Measurements from ENCODE around the gene FNDC11.

The FNDC11 gene

DNA sequence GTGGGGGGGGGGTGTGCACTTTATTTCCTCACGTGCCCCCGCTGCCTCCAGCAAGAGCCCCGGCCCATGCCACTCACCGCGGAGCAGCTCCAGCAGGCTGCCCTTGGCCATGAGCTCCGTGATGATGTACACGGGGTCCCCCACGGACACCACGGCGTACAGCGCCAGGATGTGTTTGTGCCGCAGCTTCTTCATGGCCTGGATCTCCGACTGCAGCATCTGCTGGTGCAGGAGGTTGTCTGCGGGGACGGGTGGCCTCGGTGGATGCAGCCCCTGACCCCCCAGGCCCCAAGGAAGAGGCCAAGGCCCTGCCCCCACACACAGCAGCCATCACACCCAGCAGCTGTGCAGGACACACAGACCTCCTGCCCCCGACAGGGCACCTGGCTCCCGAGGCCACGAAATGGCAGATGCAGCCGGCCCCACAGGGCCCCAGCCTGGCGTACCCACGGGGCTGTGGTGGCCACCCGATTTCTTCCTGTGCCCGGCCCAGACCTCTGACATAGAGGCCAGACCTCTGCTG lies 21.4 kb upstream of the FNDC11 start:
- Histone ChIP-seq H3K9me3 (no peaks in the 10 kb centered on the region), H3K36me3 (no peaks in the 10 kb centered on the region), H3K4me3 (ENCODE audit: low read depth in 1 of 2, low read length in 1 of 2) (no peak overlapping the region), H3K27ac (no peak overlapping the region), H3K27me3 (peaks cover 44% of the 10 kb centered on the region), H3K4me1 (ENCODE audit: control insufficient read depth in 1 of 2, insufficient read depth in 1 of 2, low read depth in 1 of 2, low read length in 1 of 2) (peaks cover 8 to 13% of the 10 kb centered on the region in 2 experiments)
- TF ChIP-seq, protein P1, sequence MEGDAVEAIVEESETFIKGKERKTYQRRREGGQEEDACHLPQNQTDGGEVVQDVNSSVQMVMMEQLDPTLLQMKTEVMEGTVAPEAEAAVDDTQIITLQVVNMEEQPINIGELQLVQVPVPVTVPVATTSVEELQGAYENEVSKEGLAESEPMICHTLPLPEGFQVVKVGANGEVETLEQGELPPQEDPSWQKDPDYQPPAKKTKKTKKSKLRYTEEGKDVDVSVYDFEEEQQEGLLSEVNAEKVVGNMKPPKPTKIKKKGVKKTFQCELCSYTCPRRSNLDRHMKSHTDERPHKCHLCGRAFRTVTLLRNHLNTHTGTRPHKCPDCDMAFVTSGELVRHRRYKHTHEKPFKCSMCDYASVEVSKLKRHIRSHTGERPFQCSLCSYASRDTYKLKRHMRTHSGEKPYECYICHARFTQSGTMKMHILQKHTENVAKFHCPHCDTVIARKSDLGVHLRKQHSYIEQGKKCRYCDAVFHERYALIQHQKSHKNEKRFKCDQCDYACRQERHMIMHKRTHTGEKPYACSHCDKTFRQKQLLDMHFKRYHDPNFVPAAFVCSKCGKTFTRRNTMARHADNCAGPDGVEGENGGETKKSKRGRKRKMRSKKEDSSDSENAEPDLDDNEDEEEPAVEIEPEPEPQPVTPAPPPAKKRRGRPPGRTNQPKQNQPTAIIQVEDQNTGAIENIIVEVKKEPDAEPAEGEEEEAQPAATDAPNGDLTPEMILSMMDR (IDR thresholded peaks at IDR 0.05): no peak

DNA sequence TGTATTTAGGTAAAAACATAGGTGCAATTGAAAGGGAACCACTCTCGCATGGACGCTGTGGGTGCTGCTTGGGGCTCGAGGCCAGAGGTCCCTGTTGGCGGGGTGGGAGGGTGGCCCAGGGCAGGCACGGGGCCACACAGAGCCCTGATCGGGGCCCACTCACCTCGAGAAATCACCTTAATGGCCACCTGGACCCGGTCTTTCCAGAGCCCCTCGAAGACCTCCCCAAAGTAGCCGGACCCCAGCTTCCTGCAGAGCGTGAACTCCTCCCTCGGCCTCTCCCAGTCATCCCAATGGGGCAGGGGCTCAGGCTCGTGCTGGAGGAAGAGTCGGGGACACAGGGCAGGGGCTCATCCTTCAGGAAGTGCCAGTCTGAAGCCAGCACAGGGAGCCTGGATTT lies 20.6 kb upstream of the FNDC11 start:
- TF ChIP-seq, protein P1 (IDR thresholded peaks at IDR 0.05): no peak
- H3K4me1 ChIP-seq (ENCODE audit: control insufficient read depth in 1 of 2, insufficient read depth in 1 of 2, low read depth in 1 of 2, low read length in 1 of 2): peaks cover 16 to 21% of the 10 kb centered on the region in 2 experiments
- no peak overlapping the region for H3K27ac ChIP-seq

DNA sequence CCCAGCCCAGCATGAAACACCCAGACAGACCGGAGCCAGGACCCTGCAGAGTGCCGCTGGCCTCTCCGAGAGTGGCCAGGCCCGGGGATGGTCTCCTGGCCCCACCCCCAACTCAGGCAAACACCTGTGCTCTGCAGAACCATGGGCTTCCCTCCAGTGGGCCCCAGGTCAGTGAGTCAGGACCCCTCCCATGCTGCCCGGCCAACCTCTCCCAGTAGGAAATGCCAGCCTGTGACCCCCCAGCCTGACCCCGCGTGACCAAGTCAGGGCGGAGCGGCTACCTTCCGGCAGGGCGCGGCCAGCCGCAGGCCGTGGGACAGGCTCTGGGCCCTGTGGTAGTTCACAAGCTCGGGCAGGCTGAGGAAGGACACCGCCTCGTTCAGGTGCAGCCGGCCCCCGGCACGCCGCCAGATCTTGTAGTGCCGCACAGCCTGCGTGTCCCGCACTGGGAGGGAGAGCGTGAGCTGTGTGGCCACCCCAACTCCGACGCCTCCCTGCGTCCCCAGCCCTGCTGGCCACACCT lies 20.0 kb upstream of the FNDC11 start:
- H3K27me3 ChIP-seq: peaks cover 39% of the 10 kb centered on the region
- H3K36me3 ChIP-seq: no peaks in the 10 kb centered on the region
- peaks cover 17 to 26% of the 10 kb centered on the region in 2 experiments for H3K4me1 ChIP-seq (ENCODE audit: control insufficient read depth in 1 of 2, insufficient read depth in 1 of 2, low read depth in 1 of 2, low read length in 1 of 2)
- no peak overlapping the region for H3K27ac ChIP-seq
- TF ChIP-seq, protein P1 (IDR thresholded peaks at IDR 0.05): no peak
- no peak overlapping the region for H3K4me3 ChIP-seq (ENCODE audit: low read depth in 1 of 2, low read length in 1 of 2)
- H3K9me3 ChIP-seq: no peaks in the 10 kb centered on the region

More for the DNA sequence above, 20.6 kb upstream of the FNDC11 start:
- peaks cover 39% of the 10 kb centered on the region for H3K27me3 ChIP-seq
- no peaks in the 10 kb centered on the region for H3K36me3 ChIP-seq
- H3K4me3 ChIP-seq (ENCODE audit: low read depth in 1 of 2, low read length in 1 of 2): no peak overlapping the region
- no peaks in the 10 kb centered on the region for H3K9me3 ChIP-seq

DNA sequence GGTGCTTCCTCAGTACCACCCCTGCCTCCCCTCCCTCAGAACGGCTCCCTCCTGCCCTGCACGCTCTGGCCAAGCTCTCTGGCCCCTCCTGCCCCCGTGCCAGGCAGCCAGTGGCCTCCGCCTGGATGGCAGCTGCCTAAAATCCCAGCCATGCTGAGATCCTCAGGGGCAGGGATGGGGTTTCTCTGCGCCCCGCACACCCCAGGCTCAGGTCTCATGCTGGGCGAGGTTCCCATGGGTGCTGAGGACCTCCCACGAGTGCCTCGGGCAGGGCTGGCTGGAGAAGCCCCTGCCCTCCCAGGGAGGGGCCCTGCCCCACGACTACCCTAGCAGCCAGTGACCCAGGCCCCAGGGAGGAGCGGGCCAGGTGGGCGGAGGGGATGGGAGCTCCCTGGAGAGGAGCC lies 19.5 kb upstream of the FNDC11 start:
- Histone ChIP-seq H3K36me3 (no peaks in the 10 kb centered on the region), H3K4me1 (ENCODE audit: control insufficient read depth in 1 of 2, insufficient read depth in 1 of 2, low read depth in 1 of 2, low read length in 1 of 2) (peaks cover 17 to 26% of the 10 kb centered on the region in 2 experiments), H3K27ac (no peak overlapping the region), H3K9me3 (no peaks in the 10 kb centered on the region), H3K27me3 (peaks cover 40% of the 10 kb centered on the region), H3K4me3 (ENCODE audit: low read depth in 1 of 2, low read length in 1 of 2) (no peak overlapping the region)
- TF ChIP-seq, protein P1 (IDR thresholded peaks at IDR 0.05): no peak

DNA sequence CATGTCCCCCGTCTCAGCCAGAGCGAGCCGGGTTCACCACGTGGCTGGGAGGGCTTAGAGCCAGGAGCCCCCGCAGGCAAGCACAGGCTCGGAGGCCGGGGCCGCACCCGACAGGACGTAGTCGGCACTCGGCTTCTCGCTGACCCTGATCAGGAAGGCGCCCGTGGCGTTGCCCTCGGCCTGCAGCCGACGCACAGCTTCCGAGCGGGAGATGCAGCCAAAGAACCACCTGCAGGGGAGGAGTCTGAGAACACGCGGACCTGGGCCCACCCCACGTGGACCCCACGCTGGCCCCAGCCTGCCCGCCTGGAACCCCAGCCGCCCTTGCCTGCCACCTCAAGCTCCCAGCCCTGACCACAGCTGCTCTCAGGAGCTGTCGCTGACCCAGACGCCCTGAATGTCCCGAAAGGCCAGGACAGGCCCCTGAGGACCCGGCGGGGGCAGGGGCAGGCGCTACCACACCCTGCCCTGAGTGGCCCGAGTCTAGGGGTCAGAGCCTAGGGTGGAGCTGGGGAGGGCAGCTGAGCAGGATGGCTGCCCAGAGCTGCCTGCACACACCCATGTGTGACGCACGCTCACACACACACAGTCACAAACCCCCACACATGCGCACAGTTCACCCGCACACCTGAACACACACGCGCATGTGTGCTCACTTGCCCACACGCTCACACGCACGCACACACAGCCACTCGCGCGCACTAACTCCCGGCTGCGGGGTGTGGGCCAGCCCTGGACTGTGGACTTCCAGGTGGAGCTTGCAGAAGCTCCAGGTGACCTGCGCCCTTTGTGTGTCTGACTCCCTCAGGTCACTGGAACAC lies 18.9 kb upstream of the FNDC11 start:
- H3K36me3 ChIP-seq: no peaks in the 10 kb centered on the region
- H3K4me3 ChIP-seq (ENCODE audit: low read depth in 1 of 2, low read length in 1 of 2): no peak overlapping the region
- H3K27ac ChIP-seq: no peak overlapping the region
- no peaks in the 10 kb centered on the region for H3K9me3 ChIP-seq
- H3K4me1 ChIP-seq (ENCODE audit: control insufficient read depth in 1 of 2, insufficient read depth in 1 of 2, low read depth in 1 of 2, low read length in 1 of 2): peaks cover 17 to 26% of the 10 kb centered on the region in 2 experiments
- TF ChIP-seq, protein P1 (IDR thresholded peaks at IDR 0.05): no peak
- H3K27me3 ChIP-seq: peaks cover 40% of the 10 kb centered on the region

Data from neutrophil (primary cell).